Astrocyte (in vitro differentiated cells and primary cell): Measurements from ENCODE around the gene TMUB1. TPM values are rescaled to one million over a fixed set of nuclear protein-coding genes. Genes with fewer than 3 reads are reported as not detected.

Source experiments
- DNase-seq: peaks from one replicate; pipeline ENCODE4 v3.0.0-alpha.2; 2010; ENCODE audit warnings: low read depth
- FAIRE-seq: peaks from 2 replicates; lab custom pipeline; 2011; peaks lifted over from hg19 to GRCh38; lab: Jason Lieb, UNC
- H2AFZ ChIP-seq: 2 replicates; pipeline ENCODE4 v1.6.0; 2012; ENCODE audit warnings: low read depth, low read length, inconsistent platforms
- H3K27ac ChIP-seq: 2 replicates; pipeline ENCODE4 v1.5.1; 2011; ENCODE audit warnings: low read depth, low read length, inconsistent platforms
- H3K27me3 ChIP-seq: 2 replicates; pipeline ENCODE4 v1.6.0; 2011; ENCODE audit warnings: low read length, inconsistent platforms; ENCODE audit not compliant: insufficient read depth
- H3K36me3 ChIP-seq: 2 replicates; pipeline ENCODE4 v1.5.1; 2011; ENCODE audit warnings: low read length, inconsistent platforms; ENCODE audit not compliant: insufficient read depth
- H3K4me1 ChIP-seq: 2 replicates; pipeline ENCODE4 v1.5.1; 2011; ENCODE audit warnings: low read length, inconsistent platforms; ENCODE audit not compliant: insufficient read depth
- H3K4me2 ChIP-seq: 2 replicates; pipeline ENCODE4 v1.6.0; 2012; ENCODE audit warnings: low read length, inconsistent platforms
- H3K4me3 ChIP-seq: 2 replicates; pipeline ENCODE4 v1.5.1; 2011; ENCODE audit warnings: low read depth, mild to moderate bottlenecking, low read length, inconsistent platforms; ENCODE audit not compliant: insufficient read depth
- H3K79me2 ChIP-seq: 2 replicates; pipeline ENCODE4 v1.6.0; 2012; ENCODE audit warnings: mild to moderate bottlenecking, low read length, inconsistent platforms; ENCODE audit not compliant: insufficient read depth
- H3K9ac ChIP-seq: 2 replicates; pipeline ENCODE4 v1.6.0; 2012; ENCODE audit warnings: mild to moderate bottlenecking, low read length, inconsistent platforms
- H3K9me3 ChIP-seq: 2 replicates; pipeline ENCODE4 v1.5.1; 2012; ENCODE audit warnings: low read depth, mild to moderate bottlenecking, low read length, inconsistent platforms; ENCODE audit not compliant: insufficient read depth
- H4K20me1 ChIP-seq: 2 replicates; pipeline ENCODE4 v1.6.0; 2012; ENCODE audit warnings: low read length, inconsistent platforms; ENCODE audit not compliant: insufficient read depth
- H3K27ac Mint-ChIP-seq: one replicate; pipeline ENCODE4 v1.8.0; 2021; ENCODE audit warnings: mild to moderate bottlenecking, mixed read lengths; ENCODE audit not compliant: unreplicated experiment
- H3K27me3 Mint-ChIP-seq: one replicate; pipeline ENCODE4 v1.8.0; 2021; ENCODE audit warnings: low read depth, mixed read lengths; ENCODE audit not compliant: unreplicated experiment
- H3K36me3 Mint-ChIP-seq: one replicate; pipeline ENCODE4 v1.8.0; 2021; ENCODE audit warnings: low read depth, mixed read lengths; ENCODE audit not compliant: unreplicated experiment
- H3K4me1 Mint-ChIP-seq: one replicate; pipeline ENCODE4 v1.8.0; 2021; ENCODE audit warnings: low read depth, mixed read lengths; ENCODE audit not compliant: unreplicated experiment
- H3K4me3 Mint-ChIP-seq: one replicate; pipeline ENCODE4 v1.8.0; 2021; ENCODE audit warnings: mild to moderate bottlenecking, moderate library complexity, mixed read lengths; ENCODE audit not compliant: unreplicated experiment
- H3K9me3 Mint-ChIP-seq: one replicate; pipeline ENCODE4 v1.8.0; 2021; ENCODE audit warnings: mild to moderate bottlenecking, mixed read lengths; ENCODE audit not compliant: unreplicated experiment
- CTCF ChIP-seq: IDR thresholded peaks from 2 replicates; pipeline ENCODE4 v1.5.1; 2011; ENCODE audit warnings: low read depth, mild to moderate bottlenecking, inconsistent platforms, low read length, moderate library complexity; ENCODE audit not compliant: insufficient read depth
- EZH2 ChIP-seq: IDR thresholded peaks from 2 replicates; pipeline ENCODE4 v1.6.1; 2012; ENCODE audit warnings: mild to moderate bottlenecking, low read length, inconsistent platforms; ENCODE audit not compliant: insufficient read depth
- total RNA-seq: library from RNA; stranded (reverse); gene quantifications from 2 replicates; pipeline ENCODE4 v1.2.1, GENCODE V29; 2021

The TMUB1 gene
- total RNA-seq, 1 donor from 2014 or later, result 42.9 TPM

GRCh38 chr7:151081170-151082101 lies 1.9 kb downstream of the TMUB1 start:
- H3K27ac Mint-ChIP-seq, result no peak overlapping the region
- Histone ChIP-seq H3K9ac (peak overlapping the region; percentile 95), H3K36me3 (peaks cover 4% of the 10 kb centered on the region), H3K4me1 (peaks cover 40% of the 10 kb centered on the region), H4K20me1 (peaks cover 35% of the 10 kb centered on the region), H3K4me2 (peak overlapping the region; percentile 87), H2AFZ (peak overlapping the region; percentile 39), H3K79me2 (peaks cover 44% of the 10 kb centered on the region), H3K27ac (peak overlapping the region; percentile 66), H3K27me3 (no peaks in the 10 kb centered on the region), H3K9me3 (no peaks in the 10 kb centered on the region), H3K4me3 (peak overlapping the region; percentile 85)
- H3K9me3 Mint-ChIP-seq, result no peaks in the 10 kb centered on the region
- peaks cover 4% of the 10 kb centered on the region for H3K36me3 Mint-ChIP-seq
- FAIRE-seq (no peak), DNase-seq (no peak)
- TF ChIP-seq CTCF (no peak), EZH2 (no peak)
- H3K27me3 Mint-ChIP-seq, result no peaks in the 10 kb centered on the region
- H3K4me1 Mint-ChIP-seq, result peaks cover 20% of the 10 kb centered on the region
- H3K4me3 Mint-ChIP-seq, result peak overlapping the region; percentile 75

GRCh38 chr7:151080522-151081169 lies 2.6 kb downstream of the TMUB1 start, which contains the start of gene FASTK:
TSS of gene FASTK (minus strand) at chr7:151080809. CDS start at chr7:151080766, 43 bp downstream.
- no peak for FAIRE-seq
- H4K20me1 ChIP-seq, result peaks cover 43% of the 10 kb centered on the region
- H3K27me3 Mint-ChIP-seq, result no peaks in the 10 kb centered on the region
- H3K27ac ChIP-seq, result peak within 1 kb of the TSS; percentile 89
- H3K9me3 ChIP-seq, result no peaks in the 10 kb centered on the region
- H3K36me3 Mint-ChIP-seq, result peaks cover 7% of the 10 kb centered on the region
- peaks cover 20% of the 10 kb centered on the region for H3K4me1 Mint-ChIP-seq
- H3K4me1 ChIP-seq, result peaks cover 37% of the 10 kb centered on the region
- peak within 1 kb of the TSS; percentile 72 for H3K27ac Mint-ChIP-seq
- H3K9ac ChIP-seq, result peak within 1 kb of the TSS; percentile 95
- H3K79me2 ChIP-seq, result peaks cover 44% of the 10 kb centered on the region
- DNase-seq, result peak; percentile 79
- no peaks in the 10 kb centered on the region for H3K9me3 Mint-ChIP-seq
- peak within 1 kb of the TSS; percentile 85 for H3K4me3 ChIP-seq
- peak within 1 kb of the TSS; percentile 87 for H3K4me2 ChIP-seq
- no peaks in the 10 kb centered on the region for H3K27me3 ChIP-seq
- H3K4me3 Mint-ChIP-seq, result peak within 1 kb of the TSS; percentile 96
- TF ChIP-seq EZH2 (no peak), CTCF (no peak)
- H2AFZ ChIP-seq, result peak within 1 kb of the TSS; percentile 61
- H3K36me3 ChIP-seq, result peaks cover 4% of the 10 kb centered on the region
